Measurements from ENCODE around the gene NPLOC4.
"Not testable (repeated sequence)": the region's sequence is repeated elsewhere in the genome, so short reads cannot be mapped to it uniquely, and the experiment has no call there.

DNA sequence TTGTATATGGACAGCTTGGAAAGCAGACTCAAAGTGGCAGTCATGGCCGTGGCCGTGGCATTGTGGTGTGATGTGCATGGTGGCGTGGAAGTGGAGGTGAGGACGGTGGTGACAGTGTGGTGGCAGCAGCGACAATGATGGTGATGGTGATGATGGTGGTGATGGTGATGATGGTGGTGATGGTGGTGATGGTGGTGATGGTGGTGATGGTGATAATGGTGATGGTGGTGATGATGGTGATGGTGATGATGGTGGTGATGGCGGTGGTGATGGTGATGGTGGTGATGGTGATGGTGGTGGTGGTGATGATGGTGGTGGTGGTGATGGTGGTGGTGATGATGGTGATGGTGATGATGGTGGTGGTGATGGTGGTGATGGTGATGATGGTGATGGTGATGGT, 105.9 kb downstream of the NPLOC4 start:
- TF ChIP-seq, protein P1, sequence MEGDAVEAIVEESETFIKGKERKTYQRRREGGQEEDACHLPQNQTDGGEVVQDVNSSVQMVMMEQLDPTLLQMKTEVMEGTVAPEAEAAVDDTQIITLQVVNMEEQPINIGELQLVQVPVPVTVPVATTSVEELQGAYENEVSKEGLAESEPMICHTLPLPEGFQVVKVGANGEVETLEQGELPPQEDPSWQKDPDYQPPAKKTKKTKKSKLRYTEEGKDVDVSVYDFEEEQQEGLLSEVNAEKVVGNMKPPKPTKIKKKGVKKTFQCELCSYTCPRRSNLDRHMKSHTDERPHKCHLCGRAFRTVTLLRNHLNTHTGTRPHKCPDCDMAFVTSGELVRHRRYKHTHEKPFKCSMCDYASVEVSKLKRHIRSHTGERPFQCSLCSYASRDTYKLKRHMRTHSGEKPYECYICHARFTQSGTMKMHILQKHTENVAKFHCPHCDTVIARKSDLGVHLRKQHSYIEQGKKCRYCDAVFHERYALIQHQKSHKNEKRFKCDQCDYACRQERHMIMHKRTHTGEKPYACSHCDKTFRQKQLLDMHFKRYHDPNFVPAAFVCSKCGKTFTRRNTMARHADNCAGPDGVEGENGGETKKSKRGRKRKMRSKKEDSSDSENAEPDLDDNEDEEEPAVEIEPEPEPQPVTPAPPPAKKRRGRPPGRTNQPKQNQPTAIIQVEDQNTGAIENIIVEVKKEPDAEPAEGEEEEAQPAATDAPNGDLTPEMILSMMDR (IDR thresholded peaks at IDR 0.05), result not testable (repeated sequence)
- not testable (repeated sequence) for TF ChIP-seq POLR2A (IDR thresholded peaks at IDR 0.05)

Data from body of pancreas (tissue), 4 donors.